Activated CD4-positive, CD25-positive, alpha-beta regulatory T cell treated with anti-CD3 and anti-CD28 coated beads, Interleukin-2, amount 50 U/mL, for 24 hours (primary cell): ENCODE results near the gene ABHD4.
"Not testable (repeated sequence)": the region's sequence is repeated elsewhere in the genome, so short reads cannot be mapped to it uniquely, and the experiment has no call there.

Experiments
- ATAC-seq, 2 donors: fragments of 150-1000 bp; cut with Tn5 transposase; one replicate each; pipeline ENCODE4 v1.10.0; 2021; ENCODE audit warnings: mild to moderate bottlenecking in 1 of 2, moderate library complexity in 1 of 2

The ABHD4 gene

DNA sequence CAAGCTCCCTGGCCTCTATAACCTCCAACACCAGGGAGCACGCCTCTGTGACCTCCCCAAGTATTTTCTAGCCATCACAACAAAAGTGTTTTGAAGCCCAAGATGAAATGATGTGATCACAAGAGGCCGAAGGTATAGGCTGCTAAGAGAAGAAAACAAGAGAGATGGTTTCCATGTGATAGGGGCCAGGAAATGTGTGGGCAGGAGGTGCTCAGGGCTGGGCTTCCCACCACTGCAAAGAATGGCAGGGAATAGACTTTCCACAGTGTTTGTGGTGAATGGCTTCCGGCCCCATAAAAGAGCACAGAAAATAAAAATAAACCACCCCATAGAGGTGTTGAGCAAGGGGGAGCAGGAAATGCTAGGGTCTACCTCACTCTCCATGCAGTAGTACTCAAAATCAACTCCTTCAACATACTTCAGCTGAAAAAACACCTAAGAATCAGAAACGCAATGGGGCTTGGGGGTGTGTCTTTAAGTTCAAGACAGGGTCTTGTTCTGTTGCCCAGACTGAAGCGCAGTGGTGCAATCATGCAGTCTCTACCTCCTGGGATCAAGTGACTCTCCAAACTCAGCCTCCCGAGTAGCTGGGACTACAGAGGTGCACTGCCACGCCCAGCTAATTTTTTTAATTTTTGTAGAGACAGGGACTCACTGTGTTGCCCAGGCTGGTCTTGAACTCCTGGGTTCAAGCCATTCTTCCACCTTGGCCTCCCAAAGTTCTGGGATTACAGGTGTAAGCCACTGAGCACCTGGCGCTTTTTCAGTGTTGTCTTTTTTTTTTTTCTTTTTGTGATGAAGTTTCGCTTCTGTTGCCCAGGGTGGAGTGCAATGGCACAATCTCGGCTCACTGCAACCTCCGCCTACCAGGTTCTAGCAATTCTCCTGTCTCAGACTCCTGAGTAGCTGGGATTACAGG is 36.2 kb upstream of the ABHD4 start:
- peak; percentile 21 to 22 for ATAC-seq

DNA sequence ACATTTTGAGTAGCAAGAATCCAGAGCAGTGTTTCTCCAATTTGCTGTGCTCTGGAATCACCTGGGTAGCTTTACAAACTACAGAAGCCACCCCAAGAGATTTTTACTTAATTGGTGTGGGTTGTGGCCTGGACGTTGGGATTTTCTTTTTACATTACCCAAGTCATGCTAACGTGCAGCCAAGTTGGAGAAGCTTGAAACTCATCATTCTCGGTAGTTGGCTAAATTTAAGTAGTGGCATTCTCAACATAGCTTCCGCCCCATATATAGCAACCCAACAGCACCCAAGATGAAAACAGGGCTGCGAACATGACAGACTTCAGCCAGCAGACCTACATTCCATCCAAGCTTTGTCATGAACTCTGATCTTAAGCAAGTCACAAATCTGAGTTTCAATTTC is 34.1 kb upstream of the ABHD4 start:
- no peak for ATAC-seq

DNA sequence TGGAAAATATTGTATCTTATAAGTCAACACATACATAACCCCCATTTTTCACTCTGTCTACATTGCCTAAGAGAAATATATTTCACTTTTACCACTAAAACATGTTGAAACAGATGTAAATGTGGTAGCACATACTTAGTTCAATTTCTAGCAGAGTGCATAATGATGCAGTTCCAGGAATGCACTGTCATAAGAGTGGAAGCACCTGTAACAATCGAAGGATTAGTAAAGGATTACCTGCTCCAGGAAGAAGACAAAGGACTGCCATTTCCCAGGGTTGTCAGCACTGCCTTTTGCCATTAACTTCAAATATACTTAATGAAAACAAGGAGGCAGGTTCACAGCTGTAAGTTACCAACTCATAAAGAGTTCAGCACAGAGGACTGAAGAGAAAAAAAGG is 33.6 kb upstream of the ABHD4 start:
- no peak for ATAC-seq

DNA sequence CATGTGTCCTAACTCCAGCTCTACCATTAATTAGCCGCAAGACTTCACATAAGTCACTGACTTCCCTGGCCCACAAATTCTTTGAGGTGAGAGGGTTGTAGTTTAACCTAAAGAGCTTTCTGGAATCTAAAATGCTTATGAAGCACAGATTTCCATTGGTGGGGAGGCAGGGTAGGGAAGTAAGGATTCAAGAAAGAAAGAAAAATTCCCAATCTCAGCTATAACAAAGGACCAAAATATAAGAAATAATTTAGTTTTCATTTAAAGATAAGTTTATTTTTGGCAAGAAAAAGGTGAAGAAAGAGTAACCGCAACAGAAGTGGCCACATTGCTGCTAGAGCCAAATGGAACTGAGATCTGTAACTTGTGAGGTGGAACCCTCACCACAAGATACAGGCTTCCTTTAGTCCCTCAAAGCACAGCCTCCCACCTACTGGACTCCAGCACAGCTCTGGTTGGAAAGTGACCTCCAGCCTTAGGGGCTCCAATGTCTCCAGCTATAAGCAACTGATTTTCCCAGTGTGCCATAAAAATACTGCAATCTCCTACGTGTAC is 32.6 kb upstream of the ABHD4 start:
- ATAC-seq: no peak

DNA sequence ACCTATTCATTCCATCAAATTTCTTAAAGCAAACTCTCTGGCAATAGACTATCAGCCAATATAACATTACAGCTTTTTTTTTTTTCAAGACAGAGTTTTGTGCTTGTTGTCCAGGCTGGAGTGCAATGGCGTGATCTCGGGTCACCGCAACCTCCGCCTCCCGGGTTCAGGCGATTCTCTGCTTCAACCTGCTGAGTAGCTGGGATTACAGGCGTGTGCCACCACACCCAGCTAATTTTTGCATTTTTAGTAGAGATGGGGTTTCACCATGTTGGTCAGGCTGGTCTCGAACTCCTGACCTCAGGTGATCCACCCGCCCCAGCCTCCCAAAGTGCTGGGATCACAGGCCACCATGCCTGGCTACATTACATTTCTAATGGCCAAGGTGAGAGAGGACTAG is 31.8 kb upstream of the ABHD4 start:
- not testable (repeated sequence) for ATAC-seq

DNA sequence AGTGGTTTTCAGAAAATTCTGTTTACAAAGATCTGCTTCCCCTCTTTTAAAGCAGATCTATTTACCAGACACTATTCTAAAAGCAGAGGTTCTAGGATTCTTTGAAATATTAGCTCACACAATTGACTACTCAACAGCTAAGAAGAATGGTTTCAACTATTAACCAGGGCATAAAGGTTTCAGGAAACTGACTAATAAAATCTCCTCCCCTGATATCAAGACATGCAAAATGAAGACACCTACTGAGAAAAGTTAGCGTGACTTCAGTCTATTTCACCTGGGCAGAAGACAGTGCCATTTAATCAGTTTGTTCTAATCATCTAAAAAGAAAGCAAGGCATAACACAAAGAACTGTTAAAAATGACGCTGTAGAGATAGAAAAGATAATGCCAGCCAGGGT is 31.3 kb upstream of the ABHD4 start:
- peak; percentile 66 to 68 for ATAC-seq

DNA sequence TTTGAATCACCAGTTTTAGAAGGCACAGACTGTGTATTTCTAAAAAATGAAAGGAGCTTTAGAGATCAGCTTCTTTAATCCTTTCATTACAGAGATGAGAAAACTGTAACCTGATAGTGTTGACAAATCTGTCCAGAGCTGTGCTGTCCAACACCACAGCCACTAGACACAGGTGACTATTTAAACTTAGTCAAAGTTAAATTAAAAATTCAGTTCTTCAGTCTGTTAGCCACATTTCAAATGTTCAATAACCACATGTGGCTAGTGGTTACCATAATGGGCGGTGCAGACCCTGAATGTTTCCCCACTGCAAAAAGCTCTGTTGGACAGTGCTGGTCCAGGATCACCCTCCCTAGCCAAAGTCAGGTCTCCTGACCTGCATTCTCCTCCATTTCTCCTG is 30.7 kb upstream of the ABHD4 start:
- ATAC-seq: peak; percentile 22 to 29

DNA sequence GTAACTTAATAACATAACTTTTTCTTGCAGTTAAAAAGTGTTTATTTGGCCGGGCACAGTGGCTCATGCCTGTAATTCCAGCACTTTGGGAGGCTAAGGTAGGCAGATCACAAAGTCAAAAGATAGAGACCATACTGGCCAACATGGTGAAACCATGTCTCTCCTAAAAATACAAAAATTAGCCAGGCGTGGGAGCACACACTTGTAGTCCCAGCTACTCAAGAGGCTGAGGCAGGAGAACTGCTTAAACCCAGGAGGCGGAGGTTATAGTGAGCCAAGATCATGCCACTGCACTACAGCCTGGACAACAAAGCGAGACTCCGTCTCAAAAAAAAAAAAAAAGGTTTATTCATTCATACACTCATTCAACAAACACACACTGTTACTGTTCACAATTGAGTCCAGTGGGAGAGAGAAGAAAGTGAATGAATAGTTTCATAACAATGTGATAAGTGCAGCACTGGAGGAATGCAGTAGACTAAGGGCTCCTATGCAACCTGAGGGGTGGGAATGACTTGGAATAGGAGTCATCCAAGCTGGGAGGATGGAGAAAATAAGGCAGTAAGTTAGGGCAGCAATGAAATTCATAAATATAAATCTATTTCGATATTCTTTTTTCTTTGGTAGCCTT is 28.9 kb upstream of the ABHD4 start:
- no peak for ATAC-seq

DNA sequence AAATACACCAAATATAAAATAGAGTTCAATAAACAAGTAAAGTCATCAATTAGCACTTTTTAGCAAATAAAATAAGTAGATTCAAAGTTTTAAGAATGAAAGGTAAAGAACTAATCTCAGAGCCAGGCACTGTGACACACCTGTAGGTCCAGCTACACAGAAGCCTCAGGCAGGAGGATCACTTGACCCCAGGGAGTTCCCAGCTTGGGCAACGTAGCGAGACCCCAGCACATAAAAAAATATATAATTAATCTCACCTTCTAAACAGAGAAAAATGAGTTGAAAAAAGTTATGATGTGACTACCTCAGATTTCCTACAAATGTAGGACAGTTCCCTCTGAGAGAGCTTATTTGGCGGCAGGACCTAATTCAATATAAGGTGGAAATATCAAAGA is 28.4 kb upstream of the ABHD4 start:
- ATAC-seq: no peak

DNA sequence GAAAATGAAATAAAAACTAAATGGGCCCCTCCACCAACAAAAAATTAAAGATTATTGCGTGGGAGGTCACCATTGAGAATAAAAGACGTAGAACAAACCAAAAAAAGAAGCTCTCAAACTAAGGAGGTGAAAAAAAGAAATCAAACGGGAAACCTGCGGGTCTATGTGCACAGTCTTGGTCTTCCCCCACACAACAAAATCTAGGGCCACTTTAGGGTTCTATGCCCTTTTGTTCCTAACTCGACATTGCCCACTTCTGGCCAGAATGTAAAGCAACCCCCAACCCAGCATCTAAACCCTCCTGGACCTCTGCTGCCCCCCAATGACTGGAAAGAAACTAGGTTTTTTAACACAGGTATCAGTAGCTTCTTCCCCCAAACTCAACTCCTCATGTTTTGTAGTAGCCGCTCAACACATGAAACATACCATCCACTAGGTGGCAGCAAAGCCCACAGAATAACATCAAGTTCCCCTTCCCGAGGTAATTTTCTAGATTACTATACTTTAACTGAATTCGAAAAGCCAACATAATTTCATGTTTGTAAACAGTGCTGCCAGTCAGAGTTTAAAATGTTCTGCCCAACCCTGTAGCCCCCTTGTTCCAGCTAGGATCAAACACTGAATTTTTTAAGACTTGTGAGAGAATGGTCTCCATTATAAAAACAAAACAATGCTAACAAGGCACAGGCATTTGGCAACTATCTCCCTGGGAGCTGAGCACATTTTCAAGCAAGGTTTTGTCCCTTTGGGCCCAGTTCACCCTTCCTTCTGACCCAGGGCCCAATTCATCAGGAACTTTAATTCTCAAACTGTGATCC is 27.8 kb upstream of the ABHD4 start:
- ATAC-seq: peak; percentile 61 to 66

DNA sequence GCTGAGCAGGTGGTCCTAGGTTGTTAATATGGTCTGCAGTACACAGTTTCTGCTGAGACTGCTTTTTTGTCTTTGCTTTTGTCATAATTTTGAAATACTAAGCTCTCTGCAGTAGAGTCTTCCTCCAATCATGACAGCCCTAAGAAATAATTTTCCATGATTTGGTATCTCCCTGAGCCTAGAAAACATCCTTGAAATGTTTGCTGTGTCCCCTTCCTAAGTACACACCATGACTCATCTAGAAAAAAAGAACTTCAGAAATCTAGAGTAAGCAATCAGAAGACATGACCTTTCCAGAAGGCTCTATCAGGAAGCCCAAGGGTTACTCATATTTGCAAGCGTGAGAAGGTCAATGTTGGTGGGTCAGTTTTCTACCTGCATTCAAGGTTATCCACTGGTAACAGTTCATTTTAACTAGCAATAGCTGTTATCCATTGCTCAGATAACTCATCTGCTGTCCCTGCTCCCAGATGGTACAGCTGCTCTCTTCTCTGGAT is 25.5 kb upstream of the ABHD4 start:
- ATAC-seq: no peak

DNA sequence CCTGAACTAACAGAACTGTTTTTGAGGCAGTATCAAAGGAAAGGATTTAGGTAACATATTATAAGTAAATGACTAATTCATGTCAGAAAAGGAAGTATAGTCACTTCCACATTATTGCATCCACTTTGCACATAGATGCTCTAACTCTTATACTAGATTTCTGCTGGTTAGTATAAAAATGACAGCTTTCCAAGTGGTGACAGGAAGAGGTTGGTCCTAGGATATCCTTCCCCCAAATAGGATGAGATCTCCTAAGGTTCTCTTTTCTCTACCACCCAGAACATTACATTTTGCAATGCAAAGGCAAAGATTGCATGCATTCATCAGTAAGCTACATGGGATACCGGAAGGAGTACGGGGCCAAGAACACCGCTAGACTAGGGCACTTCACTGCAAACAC is 24.3 kb upstream of the ABHD4 start:
- no peak for ATAC-seq

DNA sequence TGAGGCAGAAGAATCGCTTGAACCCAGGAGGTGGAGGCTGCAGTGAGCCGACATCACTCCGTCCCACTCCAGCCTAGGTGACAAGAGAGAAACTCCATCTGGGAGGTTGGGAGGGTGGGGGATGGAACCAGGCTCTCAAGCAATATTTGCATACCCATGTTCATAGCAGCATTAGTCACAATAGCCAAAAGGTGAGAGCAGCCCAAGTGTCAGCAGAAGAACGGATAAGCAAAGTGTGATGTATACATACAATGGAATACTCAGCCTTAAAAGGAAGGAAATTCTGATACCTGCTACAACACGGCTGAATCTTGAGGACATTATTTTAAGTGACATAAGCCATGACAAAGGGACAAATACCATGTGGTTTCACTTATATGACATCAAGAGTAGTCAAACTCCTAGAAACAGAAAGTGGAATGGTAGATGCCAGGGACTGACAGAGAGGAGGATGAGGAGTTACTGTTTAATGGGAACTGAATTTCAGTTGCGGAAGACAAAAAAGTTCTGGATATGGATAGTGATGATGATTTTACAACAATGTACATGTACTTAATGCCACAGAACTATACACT is 20.7 kb upstream of the ABHD4 start:
- ATAC-seq: peak; percentile 46 to 64

DNA sequence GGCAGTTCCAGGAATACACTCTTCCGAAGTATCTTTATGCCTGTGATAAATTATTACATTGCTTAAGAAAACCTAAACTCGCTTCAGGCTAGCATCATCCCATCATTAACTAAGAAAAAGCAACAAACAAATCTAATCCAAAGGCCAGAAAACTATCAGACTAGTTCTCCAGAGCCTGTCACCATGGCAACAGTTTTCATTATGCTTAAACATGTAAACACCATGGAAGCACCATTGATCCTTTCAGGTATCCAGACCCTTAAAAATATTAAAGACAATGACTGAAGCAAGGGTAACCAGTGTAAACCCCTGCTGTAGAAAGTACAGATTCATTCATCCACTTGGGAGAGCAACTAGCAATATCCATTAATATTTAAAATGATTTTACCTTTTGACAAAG is 18.9 kb upstream of the ABHD4 start:
- ATAC-seq: no peak

DNA sequence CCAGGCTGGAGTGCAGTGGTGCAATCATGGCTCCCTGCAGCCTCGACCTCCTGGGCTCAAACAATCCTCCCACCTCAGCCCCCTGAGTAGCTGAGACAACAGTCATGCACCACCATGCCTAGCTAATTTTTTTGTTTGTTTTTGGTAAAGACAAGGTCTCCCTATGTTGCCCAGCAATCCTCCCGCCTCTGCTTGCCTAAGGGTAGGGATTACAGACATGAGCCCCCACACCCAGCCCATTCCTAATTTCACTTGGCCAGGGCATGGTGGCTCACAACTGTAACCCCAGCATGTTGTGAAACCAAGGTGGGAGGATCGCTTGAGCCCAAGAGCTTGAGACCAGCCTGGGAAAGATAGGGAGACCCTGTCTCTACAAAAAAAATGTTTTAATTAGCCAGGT is 18.2 kb upstream of the ABHD4 start:
- no peak for ATAC-seq

DNA sequence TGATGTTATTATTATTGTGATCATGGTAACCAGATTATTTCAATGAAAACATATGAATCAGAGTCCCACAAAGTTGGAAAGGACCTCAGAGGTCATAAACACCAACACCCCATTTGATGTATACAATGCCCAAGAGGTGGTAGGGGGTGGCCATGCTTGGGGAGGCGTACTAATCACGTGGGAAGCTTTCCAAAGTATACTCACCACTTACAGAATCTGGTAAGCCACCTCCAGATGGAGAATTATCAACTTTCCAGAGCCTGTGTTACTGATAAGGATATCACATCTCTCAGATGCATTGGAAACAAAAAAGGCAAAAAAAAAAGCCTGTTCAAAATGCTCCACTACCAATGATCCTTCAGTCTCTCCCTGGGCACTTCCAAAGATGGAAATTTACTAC is 17.5 kb upstream of the ABHD4 start:
- no peak for ATAC-seq

DNA sequence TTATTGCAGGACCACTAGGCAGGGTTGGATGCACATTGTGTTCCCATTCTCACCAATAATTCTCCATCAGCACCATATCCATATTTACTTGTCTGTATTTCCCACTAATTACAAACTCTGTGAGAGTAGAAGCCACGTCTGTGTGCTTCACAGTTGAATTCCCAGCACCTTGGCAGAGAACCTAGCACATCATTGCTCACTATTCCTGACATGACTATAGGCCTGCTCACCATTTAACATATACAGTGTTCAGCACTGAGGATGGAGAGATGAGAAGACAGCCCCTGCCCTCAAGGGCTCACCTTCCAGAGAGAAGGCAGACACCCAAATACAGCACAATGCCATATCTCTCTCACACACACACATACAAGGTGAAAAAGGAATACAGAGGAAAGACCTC is 14.1 kb upstream of the ABHD4 start:
- ATAC-seq: peak in 1 of 2 donors; percentile 22

DNA sequence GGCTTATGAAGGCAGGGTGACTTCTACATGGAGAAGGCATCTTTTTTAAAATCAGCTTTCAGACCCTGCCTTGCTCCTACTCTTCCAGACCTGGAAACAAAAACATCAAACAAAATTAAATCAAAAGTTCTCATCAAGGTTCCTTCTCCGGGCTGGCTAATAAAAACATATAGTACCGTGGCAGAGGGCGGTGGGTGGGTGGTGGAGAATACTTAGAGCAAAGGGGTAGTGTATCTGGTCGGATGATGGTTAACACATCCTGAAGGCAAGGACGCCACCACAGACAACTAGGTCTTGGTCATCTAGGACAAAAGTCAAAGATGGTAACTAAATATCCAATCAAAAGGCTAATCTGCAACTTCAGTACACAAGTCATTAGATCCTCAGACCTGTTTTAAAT is 10.9 kb upstream of the ABHD4 start:
- ATAC-seq: no peak

DNA sequence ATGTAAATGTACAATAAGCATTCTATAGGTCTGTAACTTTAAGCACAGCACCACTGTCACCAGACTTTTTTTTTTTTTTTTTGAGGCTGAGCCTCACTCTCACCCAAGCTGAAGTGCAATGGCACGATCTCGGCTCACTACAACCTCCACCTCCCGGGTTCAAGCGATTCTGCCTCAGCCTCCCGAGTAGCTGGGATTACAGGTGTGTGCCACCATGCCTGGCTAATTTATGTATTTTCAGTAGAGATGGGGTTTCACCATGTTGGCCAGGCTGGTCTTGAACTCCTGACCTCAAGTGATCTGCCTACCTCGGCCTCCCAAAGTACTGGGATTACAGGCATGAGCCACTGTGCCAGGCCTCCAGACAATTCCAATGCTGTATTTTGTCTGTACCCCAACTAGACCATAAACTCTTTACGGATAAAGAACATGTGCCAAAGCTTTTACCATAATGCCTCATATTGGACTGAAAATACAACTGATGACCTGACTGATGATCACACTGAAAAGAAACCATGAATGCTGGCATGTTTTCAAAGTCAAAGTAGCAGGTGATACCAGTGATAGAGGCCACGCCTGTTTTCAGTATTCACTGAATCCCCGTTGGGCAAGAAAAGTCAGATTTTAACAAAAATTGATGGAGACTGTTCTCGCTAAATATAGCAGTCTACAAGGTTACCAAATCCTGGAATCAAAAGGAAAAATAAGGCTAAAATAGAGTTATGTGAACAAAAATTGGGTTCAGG is 10.2 kb upstream of the ABHD4 start:
- ATAC-seq: peak; percentile 23 to 37

DNA sequence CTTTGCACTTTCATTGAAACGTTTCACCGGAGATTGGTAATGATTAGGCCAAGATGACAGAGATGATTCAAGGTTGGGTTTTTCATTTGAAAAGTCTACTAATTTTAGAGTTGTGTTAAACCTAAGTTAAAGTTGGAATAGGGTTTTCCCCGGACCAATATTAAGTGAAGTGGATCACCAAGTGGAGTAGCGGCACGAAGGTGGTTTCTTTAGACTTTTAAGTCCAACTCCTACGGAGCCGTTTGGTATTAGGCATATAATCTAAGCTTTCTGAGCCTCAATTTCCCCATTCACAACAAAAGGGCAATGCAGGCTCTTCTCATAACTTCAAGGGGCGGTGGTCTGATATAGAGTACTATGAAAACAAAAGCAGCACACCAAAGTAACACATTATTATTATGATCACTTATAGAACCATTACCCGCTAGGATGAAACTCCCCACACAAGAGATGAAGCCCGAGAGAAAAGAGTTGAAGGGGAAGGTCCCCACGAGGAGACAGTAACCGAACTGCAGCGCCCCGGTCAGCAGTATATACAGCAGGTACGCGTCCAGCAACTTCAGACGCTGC is 9.5 kb upstream of the ABHD4 start:
- ATAC-seq: peak; percentile 47 to 57

DNA sequence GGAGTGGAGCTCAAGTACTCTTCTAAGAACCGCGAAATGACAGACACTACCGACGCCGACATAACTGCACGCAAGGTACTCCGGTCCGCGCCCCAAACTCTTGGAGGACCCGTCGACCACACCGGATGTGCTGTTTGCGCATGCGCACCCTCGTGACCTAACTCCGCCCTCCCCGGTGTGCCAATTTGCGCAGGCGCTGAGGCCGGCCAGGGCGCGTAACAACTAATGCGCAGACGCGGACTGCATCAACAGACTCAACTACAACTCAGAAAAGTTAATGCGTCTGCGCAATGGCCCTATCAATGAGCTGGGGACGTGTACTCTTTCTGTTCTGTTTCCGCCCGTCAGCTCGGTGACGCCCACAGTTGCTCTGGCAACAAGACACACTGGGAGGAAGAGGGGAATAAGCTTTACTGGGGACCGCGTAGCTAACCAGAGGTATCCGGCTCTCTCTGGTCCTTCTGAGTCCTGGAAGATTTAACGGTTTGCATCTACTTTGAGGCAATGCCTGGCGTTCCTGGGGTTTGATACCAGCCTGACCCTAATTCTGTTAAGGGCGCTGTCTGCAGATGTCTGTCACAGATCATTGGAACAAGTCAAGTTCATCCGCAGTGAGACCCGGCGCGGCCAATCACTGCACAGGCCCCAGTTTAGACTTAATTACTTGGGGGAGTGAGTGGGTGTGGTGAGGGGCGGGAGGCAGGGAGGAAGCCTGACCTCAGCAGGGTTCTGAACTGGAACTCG is 8.8 kb upstream of the ABHD4 start, which contains the start of gene DAD1:
Gene DAD1 (minus strand): TSS at position 129 of the 744 bp plus-strand sequence. CDS start 67 bp downstream, at position 62.
- peak; percentile 83 to 84 for ATAC-seq
